HepG2 (cell line): ENCODE data around the gene HSDL1.

Experiments
- CHD4 ChIP-seq: fragments of 200-600 bp; sonication (generic); IDR thresholded peaks from 2 replicates; pipeline ENCODE4 v1.7.0; 2017; ENCODE audit warnings: mild to moderate bottlenecking, low read length, borderline replicate concordance
- ELF1 ChIP-seq: sonication (generic); formaldehyde crosslinking; IDR thresholded peaks from 2 replicates; pipeline ENCODE4 v1.4.0; 2020; ENCODE audit warnings: missing genetic modification reagents
- HOXA5 ChIP-seq: sonication (generic); formaldehyde crosslinking; IDR thresholded peaks from 2 replicates; pipeline ENCODE4 v1.4.0; 2020; ENCODE audit warnings: missing genetic modification reagents
- NR1H2 ChIP-seq: sonication (generic); formaldehyde crosslinking; IDR thresholded peaks from 2 replicates; pipeline ENCODE4 v1.8.1; 2022; ENCODE audit warnings: low read depth, missing genetic modification reagents, borderline replicate concordance
- POLR2A ChIP-seq, 2 experiments: IDR thresholded peaks; 2 replicates each; pipeline ENCODE4 v1.6.1; 2011; ENCODE audit warnings: low read depth in 2 of 2, low read length in 2 of 2, mild to moderate bottlenecking in 1 of 2, moderate library complexity in 1 of 2; ENCODE audit not compliant: insufficient read depth in 1 of 2
- SNRNP70 ChIP-seq: fragments of 200-400 bp; formaldehyde crosslinking; IDR thresholded peaks from 2 replicates; pipeline ENCODE4 v1.6.1; 2017; ENCODE audit warnings: mild to moderate bottlenecking, low read depth, low read length, moderate library complexity
- TOE1 ChIP-seq: sonication (generic); formaldehyde crosslinking; IDR thresholded peaks from 2 replicates; pipeline ENCODE4 v1.4.0; 2020; ENCODE audit warnings: mild to moderate bottlenecking, missing genetic modification reagents
- TF ChIP-seq, protein P1 (sequence below): fragments of 450-650 bp; IDR thresholded peaks from 2 replicates; pipeline ENCODE4 v1.6.1; 2017; ENCODE audit warnings: mild to moderate bottlenecking

- TF ChIP-seq CHD4 (no peak), HOXA5 (CRISPR knock-in tag) (no peak), NR1H2 (no peak), SNRNP70 (no peak), TOE1 (CRISPR knock-in tag) (no peak), ELF1 (CRISPR knock-in tag) (no peak), POLR2A (IDR thresholded peaks at IDR 0.05; ENCODE audit: insufficient read depth in 1 of 2, low read depth in 2 of 2, low read length in 2 of 2) (no peak)
- TF ChIP-seq, protein P1, sequence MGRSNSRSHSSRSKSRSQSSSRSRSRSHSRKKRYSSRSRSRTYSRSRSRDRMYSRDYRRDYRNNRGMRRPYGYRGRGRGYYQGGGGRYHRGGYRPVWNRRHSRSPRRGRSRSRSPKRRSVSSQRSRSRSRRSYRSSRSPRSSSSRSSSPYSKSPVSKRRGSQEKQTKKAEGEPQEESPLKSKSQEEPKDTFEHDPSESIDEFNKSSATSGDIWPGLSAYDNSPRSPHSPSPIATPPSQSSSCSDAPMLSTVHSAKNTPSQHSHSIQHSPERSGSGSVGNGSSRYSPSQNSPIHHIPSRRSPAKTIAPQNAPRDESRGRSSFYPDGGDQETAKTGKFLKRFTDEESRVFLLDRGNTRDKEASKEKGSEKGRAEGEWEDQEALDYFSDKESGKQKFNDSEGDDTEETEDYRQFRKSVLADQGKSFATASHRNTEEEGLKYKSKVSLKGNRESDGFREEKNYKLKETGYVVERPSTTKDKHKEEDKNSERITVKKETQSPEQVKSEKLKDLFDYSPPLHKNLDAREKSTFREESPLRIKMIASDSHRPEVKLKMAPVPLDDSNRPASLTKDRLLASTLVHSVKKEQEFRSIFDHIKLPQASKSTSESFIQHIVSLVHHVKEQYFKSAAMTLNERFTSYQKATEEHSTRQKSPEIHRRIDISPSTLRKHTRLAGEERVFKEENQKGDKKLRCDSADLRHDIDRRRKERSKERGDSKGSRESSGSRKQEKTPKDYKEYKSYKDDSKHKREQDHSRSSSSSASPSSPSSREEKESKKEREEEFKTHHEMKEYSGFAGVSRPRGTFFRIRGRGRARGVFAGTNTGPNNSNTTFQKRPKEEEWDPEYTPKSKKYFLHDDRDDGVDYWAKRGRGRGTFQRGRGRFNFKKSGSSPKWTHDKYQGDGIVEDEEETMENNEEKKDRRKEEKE, result no peak
Measured at GRCh38 chr16:84132527-84133285, 12.3 kb downstream of the HSDL1 start.
